ENCODE data around the gene TAX1BP3.

DNA sequence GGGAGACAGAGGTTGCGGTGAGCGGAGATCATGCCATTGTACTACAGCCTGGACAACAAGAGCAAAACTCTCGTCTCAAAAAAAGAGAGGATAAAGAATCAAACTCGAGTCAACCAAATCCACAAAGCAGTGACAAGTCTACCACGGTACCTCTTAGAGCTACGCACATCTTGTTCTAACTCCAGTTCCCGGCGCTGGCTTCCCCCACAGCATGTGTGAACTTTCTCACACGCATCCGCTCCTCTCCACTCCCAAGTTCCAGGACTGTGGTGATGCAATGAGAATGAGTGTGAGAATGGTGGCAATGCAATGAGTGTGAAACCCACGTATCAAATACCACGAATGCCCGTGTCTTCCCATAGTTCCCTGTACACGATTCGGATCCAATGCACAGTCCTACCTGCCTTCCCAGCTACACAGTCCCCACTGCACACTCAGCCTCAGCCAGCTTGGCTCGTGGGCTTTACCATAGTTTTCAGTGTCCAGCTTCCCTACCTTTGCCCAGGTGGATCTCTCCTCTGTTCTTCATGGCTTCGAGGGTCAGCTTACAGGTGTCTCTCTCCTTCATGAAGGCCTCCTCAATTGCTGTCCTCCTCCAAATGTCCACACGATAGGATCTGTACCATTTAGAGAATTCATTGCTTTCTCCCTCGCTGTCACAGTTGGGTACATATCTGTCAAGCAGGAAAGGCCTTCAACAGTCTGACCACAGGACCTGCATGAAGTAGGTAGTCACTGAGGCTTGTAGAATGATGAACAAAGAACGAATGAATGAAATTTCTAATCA is 36.7 kb upstream of the TAX1BP3 start:
- no peak for TF ChIP-seq EZH2phosphoT487 (IDR thresholded peaks at IDR 0.05; ENCODE audit: borderline replicate concordance, low read depth, low read length)
- no peak for TF ChIP-seq CTCF (conservative IDR thresholded peaks at IDR 0.05; ENCODE audit: low read length)

Data from OCI-LY7 (cell line).